HL-60 (cell line): ENCODE data around the gene MED16.

Experiments used
- DNase-seq, 2 experiments: peaks; one replicate each; pipeline ENCODE4 v3.0.0-alpha.2; 2010 to 2020; ENCODE audit warnings: low read depth in 1 of 2, low spot score in 1 of 2
- H3K27ac ChIP-seq: fragments of 250-450 bp; sonication (Bioruptor Pico); replicated peaks from 2 replicates; pipeline ENCODE4 v1.5.1; 2020; ENCODE audit warnings: mild to moderate bottlenecking, moderate library complexity
- H3K27me3 ChIP-seq: fragments of 250-450 bp; sonication (Bioruptor Pico); 2 replicates; pipeline ENCODE4 v1.5.1; 2021; ENCODE audit warnings: mild to moderate bottlenecking, moderate library complexity; ENCODE audit not compliant: insufficient read depth, poor library complexity, severe bottlenecking
- H3K4me3 ChIP-seq: replicated peaks from 2 replicates; pipeline ENCODE4 v1.5.1; 2011; ENCODE audit warnings: mild to moderate bottlenecking, control low read depth, low read length; ENCODE audit not compliant: insufficient read depth
- CTCF ChIP-seq: IDR thresholded peaks from one replicate; pipeline ENCODE4 v1.5.1; 2011; ENCODE audit warnings: low read length, control low read depth, inconsistent platforms; ENCODE audit not compliant: insufficient read depth
- GABPA ChIP-seq: IDR thresholded peaks from 2 replicates; pipeline ENCODE4 v1.6.1; 2012; ENCODE audit warnings: low read depth
- POLR2AphosphoS5 ChIP-seq: IDR thresholded peaks from 2 replicates; pipeline ENCODE4 v1.6.1; 2012; ENCODE audit warnings: low read depth
- REST ChIP-seq: IDR thresholded peaks from 2 replicates; pipeline ENCODE4 v1.6.1; 2012; ENCODE audit warnings: low read depth; ENCODE audit not compliant: insufficient replicate concordance
- SPI1 ChIP-seq: IDR thresholded peaks from 2 replicates; pipeline ENCODE4 v1.6.1; 2012; ENCODE audit warnings: low read depth, mild to moderate bottlenecking, borderline replicate concordance

Gene MED16

GRCh38 chr19:898663-899062, 5.7 kb upstream of the MED16 start:
- Histone ChIP-seq H3K4me3 (no peak overlapping the region), H3K27me3 (no peaks in the 10 kb centered on the region), H3K27ac (no peak overlapping the region)
- no peak for DNase-seq
- TF ChIP-seq SPI1 (no peak), REST (no peak), GABPA (no peak), POLR2AphosphoS5 (no peak), CTCF (no peak)

GRCh38 chr19:897442-898039, 4.6 kb upstream of the MED16 start:
- TF ChIP-seq CTCF (no peak), REST (no peak), POLR2AphosphoS5 (no peak), GABPA (no peak), SPI1 (no peak)
- Histone ChIP-seq H3K4me3 (no peak overlapping the region), H3K27me3 (no peaks in the 10 kb centered on the region), H3K27ac (no peak overlapping the region)
- DNase-seq, result no peak

- Histone ChIP-seq H3K4me3 (no peak overlapping the region), H3K27me3 (no peaks in the 10 kb centered on the region), H3K27ac (no peak overlapping the region)
- no peak for DNase-seq
- TF ChIP-seq CTCF (no peak), REST (no peak), POLR2AphosphoS5 (no peak), GABPA (no peak), SPI1 (no peak)
Measured at GRCh38 chr19:896999-897398, 4.0 kb upstream of the MED16 start.
